SIG-M5 treated with dmso at 0.1 percent for 504 hours (cell line): ENCODE results near the gene OSBPL10.
A peak's percentile ranks its signal among the peaks of the same experiment; 100 is the strongest.
"Not testable (repeated sequence)": the region's sequence is repeated elsewhere in the genome, so short reads cannot be mapped to it uniquely, and the experiment has no call there.

ENCODE experiments used
- DNase-seq: peaks from one replicate; lab custom pipeline; 2025; ENCODE audit not compliant: unreplicated experiment; lab: John Stamatoyannopoulos, UW

Gene OSBPL10

GRCh38 chr3:31815631-31816440 is 165.2 kb downstream of the OSBPL10 start:
- DNase-seq, result no peak

GRCh38 chr3:31815006-31815405 is 166.1 kb downstream of the OSBPL10 start:
- DNase-seq, result no peak

GRCh38 chr3:31813686-31814085 is 167.4 kb downstream of the OSBPL10 start:
- DNase-seq, result no peak

- no peak for DNase-seq
Measured at GRCh38 chr3:31813197-31813596, 167.9 kb downstream of the OSBPL10 start.

GRCh38 chr3:31810991-31811433 is 170.1 kb downstream of the OSBPL10 start:
- DNase-seq, result no peak

- no peak for DNase-seq
Measured at GRCh38 chr3:31808143-31808720, 172.8 kb downstream of the OSBPL10 start.

GRCh38 chr3:31804251-31805051 is 176.6 kb downstream of the OSBPL10 start:
- no peak for DNase-seq

- peak; percentile 52 for DNase-seq
Measured at GRCh38 chr3:31802981-31803740, 177.9 kb downstream of the OSBPL10 start.

GRCh38 chr3:31800436-31800835 is 180.6 kb downstream of the OSBPL10 start:
- no peak for DNase-seq

GRCh38 chr3:31798840-31799239 is 182.2 kb downstream of the OSBPL10 start:
- no peak for DNase-seq

GRCh38 chr3:31793821-31794220 is 187.2 kb downstream of the OSBPL10 start:
- DNase-seq, result no peak

GRCh38 chr3:31791090-31791430 is 190.0 kb downstream of the OSBPL10 start:
- no peak for DNase-seq

GRCh38 chr3:31790193-31791089 is 190.6 kb downstream of the OSBPL10 start:
- DNase-seq, result no peak

GRCh38 chr3:31789429-31789828 is 191.6 kb downstream of the OSBPL10 start:
- no peak for DNase-seq

- DNase-seq, result no peak
Measured at GRCh38 chr3:31785734-31786133, 195.3 kb downstream of the OSBPL10 start.

- DNase-seq, result no peak
Measured at GRCh38 chr3:31785286-31785685, 195.8 kb downstream of the OSBPL10 start.

- not testable (repeated sequence) for DNase-seq
Measured at GRCh38 chr3:31783851-31784250, 197.2 kb downstream of the OSBPL10 start.

GRCh38 chr3:31782306-31782705 is 198.8 kb downstream of the OSBPL10 start:
- DNase-seq, result not testable (repeated sequence)

- no peak for DNase-seq
Measured at GRCh38 chr3:31779514-31779913, 201.5 kb downstream of the OSBPL10 start.

GRCh38 chr3:31777887-31778286 is 203.2 kb downstream of the OSBPL10 start:
- no peak for DNase-seq
